IMR-90 (cell line): Measurements from ENCODE around the gene LRCOL1. TPM values are rescaled to one million over a fixed set of nuclear protein-coding genes. Genes with fewer than 3 reads are reported as not detected.

ENCODE experiments used
- ATAC-seq: fragments of 200-7000 bp; cut with Tn5 transposase; 2 replicates; pipeline ENCODE4 v1.9.1; 2020; ENCODE audit warnings: low read depth, mild to moderate bottlenecking, moderate library complexity
- BruUV-seq: library from RNA; stranded (reverse); fragments of 400-500 nt; replicated peaks from 2 replicates; lab custom pipeline; 2021; lab: Mats Ljungman, UMichigan
- CTCF ChIA-PET: fragments of 300-600 bp; formaldehyde crosslinking; extraction: SDS; loops from one replicate; lab custom pipeline; 2021; ENCODE audit warnings: antibody characterized with exemption; lab: Yijun Ruan, JAX
- POLR2A ChIA-PET: fragments of 300-600 bp; sonication (Branson Sonifier 250); formaldehyde crosslinking; loops from one replicate; lab custom pipeline; 2022; ENCODE audit warnings: antibody characterized with exemption; ENCODE audit not compliant: unreplicated experiment; lab: Charles Lee
- DNase-seq: peaks from one replicate; pipeline ENCODE4 v3.0.0; 2013
- H2AFZ ChIP-seq: replicated peaks from 2 replicates; pipeline ENCODE3; 2013; ENCODE audit warnings: low read length, mild to moderate bottlenecking; ENCODE audit not compliant: poor library complexity
- H2AK5ac ChIP-seq: 2 replicates; pipeline ENCODE4 v1.6.1; 2013; ENCODE audit warnings: low read depth, low read length, inconsistent platforms
- H2AK9ac ChIP-seq: replicated peaks from 2 replicates; pipeline ENCODE3; 2013; ENCODE audit warnings: mild to moderate bottlenecking, low read depth, low read length, moderate library complexity; ENCODE audit not compliant: poor library complexity
- H2BK120ac ChIP-seq: 2 replicates; pipeline ENCODE4 v1.6.1; 2013; ENCODE audit warnings: low read depth, low read length, inconsistent platforms
- H2BK15ac ChIP-seq: 3 replicates; pipeline ENCODE4 v1.6.1; 2013; ENCODE audit warnings: low read depth, low read length, inconsistent platforms
- H2BK20ac ChIP-seq: 2 replicates; pipeline ENCODE4 v1.6.1; 2013; ENCODE audit warnings: low read depth, mild to moderate bottlenecking, inconsistent platforms, low read length, moderate library complexity
- H2BK5ac ChIP-seq: 2 replicates; pipeline ENCODE4 v1.6.1; 2013; ENCODE audit warnings: mild to moderate bottlenecking, low read depth, low read length, inconsistent platforms; ENCODE audit not compliant: poor library complexity, severe bottlenecking
- H3K14ac ChIP-seq: replicated peaks from 2 replicates; pipeline ENCODE4 v1.6.1; 2013; ENCODE audit warnings: low read depth, low read length, inconsistent platforms
- H3K18ac ChIP-seq: 2 replicates; pipeline ENCODE4 v1.6.1; 2013; ENCODE audit warnings: low read depth, low read length, control low read depth
- H3K23ac ChIP-seq: 2 replicates; pipeline ENCODE4 v1.6.1; 2013; ENCODE audit warnings: low read depth, low read length, inconsistent platforms
- H3K27ac ChIP-seq: 2 replicates; pipeline ENCODE4 v1.5.1; 2013; ENCODE audit warnings: mild to moderate bottlenecking, control low read depth, low read length; ENCODE audit not compliant: insufficient read depth
- H3K27me3 ChIP-seq: 2 replicates; pipeline ENCODE4 v1.6.1; 2013; ENCODE audit warnings: low read length; ENCODE audit not compliant: control insufficient read depth, insufficient read depth
- H3K36me3 ChIP-seq: 2 replicates; pipeline ENCODE4 v1.6.1; 2013; ENCODE audit warnings: low read length, mixed read lengths; ENCODE audit not compliant: control insufficient read depth, insufficient read depth
- H3K4ac ChIP-seq: 2 replicates; pipeline ENCODE4 v1.6.1; 2013; ENCODE audit warnings: low read depth, low read length, inconsistent platforms
- H3K4me1 ChIP-seq: 2 replicates; pipeline ENCODE4 v1.6.1; 2013; ENCODE audit warnings: low read length, mixed read lengths; ENCODE audit not compliant: control insufficient read depth, insufficient read depth
- H3K4me2 ChIP-seq: 2 replicates; pipeline ENCODE4 v1.6.1; 2013; ENCODE audit warnings: low read depth, mild to moderate bottlenecking, control low read depth, low read length, moderate library complexity
- H3K4me3 ChIP-seq: 2 replicates; pipeline ENCODE4 v1.5.1; 2013; ENCODE audit warnings: low read depth, mild to moderate bottlenecking, control low read depth, low read length, moderate library complexity; ENCODE audit not compliant: insufficient read depth
- H3K56ac ChIP-seq: 2 replicates; pipeline ENCODE4 v1.6.1; 2013; ENCODE audit warnings: low read length, inconsistent platforms; ENCODE audit not compliant: insufficient read depth; ENCODE audit errors: extremely low read depth
- H3K79me1 ChIP-seq, 2 experiments: 2 replicates each; pipeline ENCODE4 v1.6.1; 2013; ENCODE audit warnings: low read length in 2 of 2, inconsistent platforms in 1 of 2, low read depth in 1 of 2
- H3K9ac ChIP-seq: 2 replicates; pipeline ENCODE4 v1.6.1; 2013; ENCODE audit warnings: low read depth, low read length, control low read depth
- H3K9me1 ChIP-seq: 2 replicates; pipeline ENCODE4 v1.6.1; 2013; ENCODE audit warnings: low read length, inconsistent platforms; ENCODE audit not compliant: insufficient read depth
- H3K9me3 ChIP-seq: 2 replicates; pipeline ENCODE4 v1.6.1; 2013; ENCODE audit warnings: low read length; ENCODE audit not compliant: control insufficient read depth, insufficient read depth
- H4K20me1 ChIP-seq: 2 replicates; pipeline ENCODE4 v1.6.1; 2013; ENCODE audit warnings: low read length, inconsistent platforms; ENCODE audit not compliant: insufficient read depth
- H4K5ac ChIP-seq: 2 replicates; pipeline ENCODE4 v1.6.1; 2013; ENCODE audit warnings: mild to moderate bottlenecking, low read depth, low read length, control low read depth
- H4K8ac ChIP-seq, 2 experiments: 2 replicates each; pipeline ENCODE4 v1.6.1; 2013; ENCODE audit warnings: low read depth in 2 of 2, low read length in 2 of 2, control low read depth in 1 of 2, inconsistent platforms in 1 of 2
- H4K91ac ChIP-seq: 2 replicates; pipeline ENCODE4 v1.6.1; 2013; ENCODE audit warnings: low read depth, low read length, inconsistent platforms; ENCODE audit not compliant: insufficient read depth
- BHLHE40 ChIP-seq: fragments of 150-350 bp; IDR thresholded peaks from 2 replicates; pipeline ENCODE4 v1.6.1; 2016; ENCODE audit warnings: mild to moderate bottlenecking, low read depth, low read length
- CEBPB ChIP-seq: IDR thresholded peaks from 2 replicates; pipeline ENCODE4 v1.6.1; 2012; ENCODE audit warnings: low read depth, low read length, improper control_type of control experiment
- CHD1 ChIP-seq: IDR thresholded peaks from 2 replicates; pipeline ENCODE4 v1.6.1; 2012; ENCODE audit warnings: low read depth, low read length, improper control_type of control experiment
- CTCF ChIP-seq: conservative IDR thresholded peaks from 2 replicates; pipeline ENCODE4 v1.5.1; 2012; ENCODE audit warnings: mild to moderate bottlenecking, low read depth, low read length, improper control_type of control experiment
- ELK1 ChIP-seq: fragments of 150-350 bp; IDR thresholded peaks from 2 replicates; pipeline ENCODE4 v1.6.1; 2016; ENCODE audit warnings: low read depth, mild to moderate bottlenecking, low read length, moderate library complexity, borderline replicate concordance
- FOS ChIP-seq: fragments of 150-350 bp; IDR thresholded peaks from 2 replicates; pipeline ENCODE4 v1.6.1; 2016; ENCODE audit warnings: low read depth, low read length
- MAFK ChIP-seq: IDR thresholded peaks from 2 replicates; pipeline ENCODE4 v1.6.1; 2012; ENCODE audit warnings: low read depth, low read length, improper control_type of control experiment
- MAZ ChIP-seq: IDR thresholded peaks from 2 replicates; pipeline ENCODE4 v1.6.1; 2012; ENCODE audit warnings: low read depth, mild to moderate bottlenecking, low read length, improper control_type of control experiment, moderate library complexity, borderline replicate concordance
- MXI1 ChIP-seq: IDR thresholded peaks from 2 replicates; pipeline ENCODE4 v1.6.1; 2012; ENCODE audit warnings: low read depth, mild to moderate bottlenecking, low read length, moderate library complexity, borderline replicate concordance
- NFE2L2 ChIP-seq: fragments of 150-350 bp; IDR thresholded peaks from 2 replicates; pipeline ENCODE4 v1.6.1; 2016; ENCODE audit warnings: low read depth, mild to moderate bottlenecking, low read length
- POLR2A ChIP-seq: IDR thresholded peaks from 2 replicates; pipeline ENCODE4 v1.6.1; 2012; ENCODE audit warnings: mild to moderate bottlenecking, low read depth, low read length
- RAD21 ChIP-seq: IDR thresholded peaks from 2 replicates; pipeline ENCODE4 v1.6.1; 2012; ENCODE audit warnings: low read length, improper control_type of control experiment
- RCOR1 ChIP-seq: IDR thresholded peaks from 2 replicates; pipeline ENCODE4 v1.6.1; 2012; ENCODE audit warnings: mild to moderate bottlenecking, low read length, improper control_type of control experiment; ENCODE audit not compliant: insufficient replicate concordance
- RFX5 ChIP-seq: IDR thresholded peaks from 2 replicates; pipeline ENCODE4 v1.8.0; 2012; ENCODE audit warnings: low read depth, mild to moderate bottlenecking, low read length, moderate library complexity
- SMC3 ChIP-seq: fragments of 150-350 bp; IDR thresholded peaks from 2 replicates; pipeline ENCODE4 v1.6.1; 2016; ENCODE audit warnings: low read depth, mild to moderate bottlenecking, antibody characterized with exemption, low read length, moderate library complexity
- USF2 ChIP-seq: fragments of 150-350 bp; IDR thresholded peaks from 2 replicates; pipeline ENCODE4 v1.6.1; 2017; ENCODE audit warnings: mild to moderate bottlenecking, antibody characterized with exemption, low read length, low read depth
- WGBS, 2 experiments: methylation state at CpG; one replicate each; pipeline versions ENCODE4 v1.1.5 to v1.1.7; 2013; ENCODE audit warnings: missing lambda C conversion rate in 2 of 2; ENCODE audit not compliant: insufficient read length in 1 of 2; ENCODE audit errors: extremely low coverage in 2 of 2; 5-methylcytosine and 5-hydroxymethylcytosine counted together
- dilution Hi-C: fragments of 300-500 bp; cut with HindIII; formaldehyde crosslinking; loops from one replicate; pipeline ENCODE4 v1.14.3; 2018; ENCODE audit warnings: low sequenced_read_pairs; ENCODE audit not compliant: unreplicated experiment
- in situ Hi-C: fragments of 300-500 bp; cut with MboI; formaldehyde crosslinking; loops from 3 replicates; pipeline ENCODE4 v1.14.3; 2019; ENCODE audit warnings: low sequenced_read_pairs, inconsistent platforms, mixed read lengths
- intact Hi-C: fragments of 100-400 bp; cut with micrococcal nuclease; formaldehyde crosslinking; loops from 2 replicates; pipeline ENCODE4 v1.10.0; 2022
- polyA plus RNA-seq, 3 experiments: library from polyadenylated mRNA; depleted of rRNA; stranded (reverse); fragments of >200 nt; gene quantifications; 2 replicates each; pipeline ENCODE4 v1.2.3, GENCODE V29; 2012; ENCODE audit warnings: low replicate concordance in 1 of 3
- total RNA-seq: library from RNA; depleted of rRNA; stranded (reverse); fragments of >200 nt; gene quantifications from 2 replicates; pipeline ENCODE4 v1.2.3, GENCODE V29; 2012

The LRCOL1 gene
- total and polyA plus RNA-seq, 2 of the 4 experiments (the other 2 are of a cell fraction): 1.0 TPM; not detected in 1

GRCh38 chr12:132614029-132614428 lies 3.6 kb upstream of the LRCOL1 start:
- Histone ChIP-seq H3K56ac (no peak overlapping the region), H3K9ac (no peak overlapping the region), H2BK15ac (no peak overlapping the region), H3K4me1 (no peaks in the 10 kb centered on the region), H3K27ac (no peak overlapping the region), H3K23ac (no peak overlapping the region), H3K4me3 (no peak overlapping the region), H4K8ac (no peak overlapping the region), H4K20me1 (no peaks in the 10 kb centered on the region), H3K79me1 (no peaks in the 10 kb centered on the region), H2BK5ac (no peak overlapping the region), H2AK9ac (no peak overlapping the region), H3K4ac (no peak overlapping the region), H2BK120ac (no peak overlapping the region), H3K4me2 (no peak overlapping the region), H3K9me1 (no peaks in the 10 kb centered on the region), H3K14ac (no peak overlapping the region), H2AK5ac (no peak overlapping the region), H2BK20ac (no peak overlapping the region), H3K27me3 (peaks cover 40% of the 10 kb centered on the region), H3K36me3 (no peaks in the 10 kb centered on the region), H2AFZ (no peak overlapping the region), H3K18ac (no peak overlapping the region), H4K91ac (no peak overlapping the region), H3K9me3 (peaks cover 26% of the 10 kb centered on the region), H4K5ac (no peak overlapping the region)
- WGBS, 2 experiments: 37% methylated on average over 2 of the region's 5 CpGs; no CpG with 5 or more reads in 1 of the 2 experiments
- POLR2A ChIA-PET: no interaction called here
- dilution Hi-C loops (no loop called here), in situ Hi-C loops (no loop called here), intact Hi-C loops (loop anchor here (5.0 kb wide), 1 partner anchor 52 kb away; no protein-coding TSS in a partner anchor)
- no peak for ATAC-seq
- CTCF ChIA-PET: interaction anchor here (0.9 to 1.3 kb wide), 3 partner anchors 25 to 200 kb away, joined by 4 to 11 read pairs (median 5); no protein-coding TSS in a partner anchor
- no TSS peak for BruUV-seq
- DNase-seq: no peak
- no peak for TF ChIP-seq USF2
- no peak for TF ChIP-seq MAZ
- no peak for TF ChIP-seq CEBPB
- TF ChIP-seq MXI1: no peak
- no peak for TF ChIP-seq ELK1
- TF ChIP-seq RAD21: no peak
- TF ChIP-seq FOS: no peak
- TF ChIP-seq MAFK: no peak
- TF ChIP-seq RFX5: no peak
- TF ChIP-seq BHLHE40: no peak
- TF ChIP-seq CHD1: no peak
- TF ChIP-seq SMC3: no peak
- no peak for TF ChIP-seq NFE2L2
- TF ChIP-seq CTCF: no peak
- TF ChIP-seq POLR2A: no peak
- no peak for TF ChIP-seq RCOR1
